Common myeloid progenitor, CD34-positive (primary cell): ENCODE data around the gene CSTF2T.

Experiments
- CTCF ChIA-PET: fragments of 350-600 bp; sonication (Branson Sonifier 250); formaldehyde crosslinking; loops from one replicate; lab custom pipeline; 2021; ENCODE audit warnings: antibody characterized with exemption; lab: Charles Lee
- POLR2A ChIA-PET: fragments of 350-600 bp; sonication (Branson Sonifier 250); formaldehyde crosslinking; loops from one replicate; lab custom pipeline; 2021; ENCODE audit warnings: antibody characterized with exemption; lab: Charles Lee
- DNase-seq, 3 donors: peaks; one replicate each; pipeline versions ENCODE4 v3.0.0 to v3.0.0-alpha.2; 2013
- H3K27ac ChIP-seq, 2 experiments: 1 replicate in 1 of 2; 2 replicates in 1 of 2; pipeline ENCODE4 v1.7.0; 2013; ENCODE audit warnings: inconsistent platforms in 2 of 2, low read length in 2 of 2, mild to moderate bottlenecking in 2 of 2, low read depth in 1 of 2, moderate library complexity in 1 of 2; ENCODE audit not compliant: severe bottlenecking in 2 of 2, insufficient read depth in 1 of 2, poor library complexity in 1 of 2
- H3K27me3 ChIP-seq, 5 experiments: replicated peaks in 2 of 5; 1 replicate in 3 of 5; 2 replicates in 2 of 5; pipeline versions ENCODE4 v1.6.1 to v1.7.0; 2013; ENCODE audit warnings: low read length in 4 of 5, mild to moderate bottlenecking in 2 of 5, moderate library complexity in 2 of 5, inconsistent platforms in 1 of 5; ENCODE audit not compliant: insufficient read depth in 5 of 5, control insufficient read depth in 4 of 5
- H3K36me3 ChIP-seq, 4 experiments: 1 replicate in 2 of 4; 2 replicates in 2 of 4; pipeline versions ENCODE4 v1.6.1 to v1.7.0; 2013; ENCODE audit warnings: low read length in 3 of 4, control low read depth in 1 of 4, mild to moderate bottlenecking in 1 of 4; ENCODE audit not compliant: control insufficient read depth in 4 of 4, insufficient read depth in 4 of 4
- H3K4me1 ChIP-seq, 4 experiments: 1 replicate in 3 of 4; 2 replicates in 1 of 4; pipeline versions ENCODE4 v1.6.1 to v1.7.1; 2013; ENCODE audit warnings: low read length in 3 of 4, mild to moderate bottlenecking in 3 of 4, control low read depth in 1 of 4, inconsistent platforms in 1 of 4, moderate library complexity in 1 of 4; ENCODE audit not compliant: control insufficient read depth in 4 of 4, insufficient read depth in 4 of 4; ENCODE audit errors: control extremely low read depth in 1 of 4
- H3K4me3 ChIP-seq, 7 experiments: 1 replicate in 4 of 7; 2 replicates in 3 of 7; pipeline versions ENCODE4 v1.5.1 to v1.7.0; 2013; ENCODE audit warnings: mild to moderate bottlenecking in 7 of 7, low read length in 6 of 7, moderate library complexity in 6 of 7, inconsistent platforms in 2 of 7, low read depth in 2 of 7, control low read depth in 1 of 7; ENCODE audit not compliant: insufficient read depth in 4 of 7, control insufficient read depth in 1 of 7; ENCODE audit errors: extremely low read depth in 1 of 7
- H3K9me3 ChIP-seq, 5 experiments: 1 replicate in 4 of 5; 2 replicates in 1 of 5; pipeline versions ENCODE4 v1.6.1 to v1.7.1; 2013; ENCODE audit warnings: low read length in 4 of 5, mild to moderate bottlenecking in 2 of 5, inconsistent platforms in 1 of 5, low read depth in 1 of 5, moderate library complexity in 1 of 5; ENCODE audit not compliant: control insufficient read depth in 4 of 5, insufficient read depth in 2 of 5; ENCODE audit errors: control extremely low read depth in 1 of 5
- WGBS: methylation state at CpG from one replicate; pipeline ENCODE4 v1.1.5; 2013; ENCODE audit not compliant: insufficient coverage; 5-methylcytosine and 5-hydroxymethylcytosine counted together

CSTF2T gene

GRCh38 chr10:51733057-51733456 is 33.7 kb upstream of the CSTF2T start:
- Histone ChIP-seq H3K27me3 (no peaks in the 10 kb centered on the region), H3K9me3 (no peaks in the 10 kb centered on the region), H3K4me1 (no peaks in the 10 kb centered on the region), H3K27ac (no peak overlapping the region), H3K36me3 (no peaks in the 10 kb centered on the region), H3K4me3 (no peak overlapping the region)
- no peak for DNase-seq
- WGBS, result no CpG with 5 or more reads among the region's 1 CpG
- CTCF ChIA-PET, result no interaction called here
- POLR2A ChIA-PET, result no interaction called here

DNA sequence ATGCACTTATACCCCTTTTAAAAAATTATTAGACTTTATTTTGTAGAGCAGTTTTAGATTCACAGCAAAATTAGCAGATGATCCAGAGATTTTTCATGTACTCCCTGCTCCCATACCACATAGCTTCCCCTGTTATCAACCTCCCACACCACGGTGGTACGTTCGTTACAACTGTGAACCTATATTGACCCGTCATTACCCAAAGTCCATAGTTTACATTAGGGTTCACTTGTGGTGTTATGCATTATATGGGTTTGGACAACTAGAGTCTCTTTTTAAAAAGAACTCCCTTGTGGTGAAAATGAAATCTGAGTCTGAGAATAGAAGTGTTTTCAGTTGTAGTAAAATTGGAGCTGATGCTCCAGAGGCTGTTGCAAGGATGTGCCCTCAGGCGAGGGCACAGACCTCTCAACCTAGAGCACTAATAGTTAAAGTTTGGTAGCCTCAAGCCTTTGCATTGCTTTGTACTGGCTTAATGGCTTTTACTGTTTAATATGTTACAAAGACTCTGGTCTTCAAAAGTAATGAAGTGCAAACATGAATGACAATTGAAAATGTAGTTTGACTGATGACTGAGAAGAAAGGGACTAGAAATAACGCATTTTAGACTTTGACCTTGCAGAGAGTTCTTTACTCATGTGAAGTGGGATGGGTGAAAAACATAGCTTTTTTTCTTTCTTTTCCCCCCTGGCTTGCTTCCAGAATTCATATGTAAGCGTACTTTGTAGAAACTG is 30.6 kb upstream of the CSTF2T start:
- Histone ChIP-seq H3K9me3 (no peaks in the 10 kb centered on the region), H3K4me3 (no peak overlapping the region), H3K27me3 (no peaks in the 10 kb centered on the region), H3K36me3 (no peaks in the 10 kb centered on the region), H3K4me1 (no peaks in the 10 kb centered on the region), H3K27ac (no peak overlapping the region)
- no peak for DNase-seq
- CTCF ChIA-PET, result interaction anchor here (0.7 kb wide), 1 partner anchor 31 kb away, joined by 3 read pairs; no protein-coding TSS in a partner anchor
- POLR2A ChIA-PET, result no interaction called here
- WGBS, result 100% methylated on average over 2 of the region's 7 CpGs

- no peaks in the 10 kb centered on the region for H3K4me1 ChIP-seq
- H3K9me3 ChIP-seq, result no peaks in the 10 kb centered on the region
- no peak overlapping the region for H3K27ac ChIP-seq
- CTCF ChIA-PET, result no interaction called here
- POLR2A ChIA-PET, result no interaction called here
- H3K36me3 ChIP-seq, result no peaks in the 10 kb centered on the region
- DNase-seq, result no peak
- WGBS, result no CpG with 5 or more reads among the region's 1 CpG
- peaks cover 0 to 2% (median 0%) of the 10 kb centered on the region in 5 experiments for H3K27me3 ChIP-seq
- H3K4me3 ChIP-seq, result no peak overlapping the region
Measured at GRCh38 chr10:51724038-51724437, 24.6 kb upstream of the CSTF2T start.

DNA sequence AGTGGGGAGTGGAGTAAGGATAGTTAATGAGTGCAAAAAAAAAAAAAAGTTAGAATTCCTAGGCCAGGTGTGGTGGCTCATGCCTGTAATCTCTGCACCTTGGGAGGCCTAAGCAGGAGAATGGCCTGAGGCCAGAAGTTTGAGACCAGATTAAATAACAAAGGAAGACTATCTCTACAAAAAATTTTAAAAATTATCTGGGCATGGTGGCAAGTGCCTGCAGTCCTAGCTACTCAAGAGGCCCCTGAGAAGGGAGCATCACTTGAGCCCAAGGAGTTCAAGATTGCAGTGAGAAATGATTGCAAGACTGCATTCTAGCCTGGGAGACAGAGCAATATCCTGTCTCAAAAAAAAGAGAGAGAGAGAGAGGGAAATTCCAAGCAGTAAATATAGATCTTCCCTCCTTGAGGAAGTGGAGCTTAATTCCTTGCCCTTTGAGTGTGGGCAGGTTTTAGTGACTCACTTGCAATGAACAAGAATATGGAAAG is 19.5 kb upstream of the CSTF2T start:
- no peak for DNase-seq
- Histone ChIP-seq H3K27ac (no peak overlapping the region), H3K36me3 (no peaks in the 10 kb centered on the region), H3K27me3 (peaks cover 0 to 2% (median 0%) of the 10 kb centered on the region in 5 experiments), H3K9me3 (peaks cover 0 to 1% (median 0%) of the 10 kb centered on the region in 5 experiments), H3K4me1 (no peaks in the 10 kb centered on the region), H3K4me3 (no peak overlapping the region)
- ChIA-PET POLR2A (no interaction called here), CTCF (no interaction called here)

DNA sequence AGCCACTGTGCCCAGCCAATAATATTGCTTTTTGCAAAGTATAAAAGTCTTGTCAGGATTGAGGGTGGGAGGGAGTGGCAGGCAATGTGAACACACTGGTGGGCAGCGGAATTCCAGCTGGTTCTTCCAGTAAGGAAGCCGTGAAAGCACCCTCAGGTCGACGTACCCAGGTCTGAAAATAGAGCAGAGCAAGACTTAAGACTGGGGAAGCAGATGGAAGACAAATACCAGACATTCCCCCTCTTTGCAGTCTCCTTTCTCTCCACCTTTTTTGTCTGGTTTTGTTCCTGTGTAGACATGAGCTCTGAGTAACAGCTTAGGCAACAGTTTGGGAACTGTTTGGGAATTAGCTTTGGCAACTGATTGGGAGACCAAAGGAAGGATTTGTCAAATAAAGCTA is 17.6 kb upstream of the CSTF2T start:
- H3K4me1 ChIP-seq, result peaks cover 0 to 6% (median 0%) of the 10 kb centered on the region in 4 experiments
- H3K27ac ChIP-seq, result no peak overlapping the region
- H3K4me3 ChIP-seq, result no peak overlapping the region
- WGBS, result 100% methylated on average over 3 of the region's 4 CpGs
- peaks cover 0 to 1% (median 0%) of the 10 kb centered on the region in 5 experiments for H3K9me3 ChIP-seq
- H3K27me3 ChIP-seq, result peaks cover 0 to 2% (median 0%) of the 10 kb centered on the region in 5 experiments
- ChIA-PET POLR2A (no interaction called here), CTCF (no interaction called here)
- no peak for DNase-seq
- no peaks in the 10 kb centered on the region for H3K36me3 ChIP-seq

DNA sequence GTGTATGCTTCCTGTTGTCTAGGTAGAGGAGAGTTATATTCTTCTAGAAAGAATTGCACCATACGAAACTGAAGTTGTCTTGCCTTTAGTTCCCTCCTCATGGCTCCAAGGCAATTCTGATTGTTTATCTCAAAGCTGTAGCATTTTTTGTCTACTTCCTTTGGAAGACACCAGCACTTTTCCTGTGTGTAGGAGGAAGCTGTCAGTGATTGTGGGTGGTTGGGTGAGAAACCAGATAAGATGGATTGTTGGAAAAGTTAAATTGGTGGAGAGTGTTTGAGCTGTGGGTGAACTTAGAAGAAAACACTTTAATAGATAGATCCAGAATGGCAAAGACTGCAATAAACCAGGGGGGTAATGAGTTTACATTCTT is 12.1 kb upstream of the CSTF2T start:
- no peak overlapping the region for H3K4me3 ChIP-seq
- peaks cover 0 to 6% (median 2%) of the 10 kb centered on the region in 4 experiments for H3K4me1 ChIP-seq
- H3K9me3 ChIP-seq, result peaks cover 0 to 1% (median 0%) of the 10 kb centered on the region in 5 experiments
- H3K36me3 ChIP-seq, result no peaks in the 10 kb centered on the region
- no peak for DNase-seq
- POLR2A ChIA-PET, result no interaction called here
- CTCF ChIA-PET, result no interaction called here
- no peaks in the 10 kb centered on the region for H3K27me3 ChIP-seq
- WGBS, result no CpG with 5 or more reads among the region's 1 CpG
- no peak overlapping the region for H3K27ac ChIP-seq

DNA sequence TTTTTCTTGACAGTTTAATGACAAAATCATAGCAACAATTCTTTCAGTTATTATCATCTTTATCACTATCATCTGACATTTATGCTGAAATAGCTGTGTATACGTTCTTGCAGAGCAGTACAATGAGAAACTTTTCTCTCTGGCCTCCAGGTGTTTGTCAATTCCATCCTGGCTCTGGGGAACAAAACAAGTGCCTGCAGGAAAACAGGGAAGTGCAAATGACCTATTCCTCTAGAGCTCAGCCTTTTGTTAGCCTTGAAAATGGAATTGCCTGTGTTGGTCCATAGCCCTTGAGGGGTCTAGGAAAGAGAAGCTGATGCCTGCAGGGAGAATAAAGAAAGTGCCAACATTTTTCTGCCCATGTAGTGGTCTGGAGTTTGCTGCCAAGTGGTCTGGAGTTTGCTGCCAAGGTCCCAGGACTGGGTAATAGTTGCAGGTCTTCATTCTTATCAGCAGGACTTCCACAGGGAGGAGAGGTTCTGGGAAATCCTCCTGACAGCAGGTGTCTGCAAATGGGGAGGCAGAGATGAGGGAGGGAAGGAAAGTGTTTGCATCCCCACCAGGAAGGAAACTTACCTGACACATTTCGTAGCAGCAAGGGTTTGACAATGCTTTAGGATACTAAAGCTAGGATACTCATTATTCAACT is 10.1 kb upstream of the CSTF2T start:
- Histone ChIP-seq H3K27ac (no peak overlapping the region), H3K27me3 (no peaks in the 10 kb centered on the region), H3K4me1 (peaks cover 0 to 6% (median 2%) of the 10 kb centered on the region in 4 experiments), H3K9me3 (no peaks in the 10 kb centered on the region), H3K36me3 (no peaks in the 10 kb centered on the region), H3K4me3 (no peak overlapping the region)
- ChIA-PET POLR2A (no interaction called here), CTCF (no interaction called here)
- WGBS, result 80% methylated on average over 1 of the region's 2 CpGs
- DNase-seq, result no peak
